GM12892 (cell line): Measurements from ENCODE around the gene CLCNKA.
"Not testable (repeated sequence)": the region's sequence is repeated elsewhere in the genome, so short reads cannot be mapped to it uniquely, and the experiment has no call there.

Experiments used
- DNase-seq: peaks from one replicate; pipeline ENCODE4 v3.0.0; 2011; ENCODE audit not compliant: insufficient read length
- FAIRE-seq: peaks from 2 replicates; lab custom pipeline; 2011; peaks lifted over from hg19 to GRCh38; lab: Jason Lieb, UNC
- POLR2A ChIP-seq: IDR thresholded peaks from 2 replicates; pipeline ENCODE4 v1.6.1; 2011; ENCODE audit warnings: low read depth, low read length, control low read depth
- POLR2AphosphoS5 ChIP-seq: IDR thresholded peaks from 2 replicates; pipeline ENCODE4 v1.6.1; 2011; ENCODE audit warnings: low read depth, low read length, control low read depth
- TAF1 ChIP-seq: IDR thresholded peaks from 2 replicates; pipeline ENCODE4 v1.6.1; 2011; ENCODE audit warnings: low read depth, mild to moderate bottlenecking, control low read depth, low read length, borderline replicate concordance

CLCNKA gene

DNA sequence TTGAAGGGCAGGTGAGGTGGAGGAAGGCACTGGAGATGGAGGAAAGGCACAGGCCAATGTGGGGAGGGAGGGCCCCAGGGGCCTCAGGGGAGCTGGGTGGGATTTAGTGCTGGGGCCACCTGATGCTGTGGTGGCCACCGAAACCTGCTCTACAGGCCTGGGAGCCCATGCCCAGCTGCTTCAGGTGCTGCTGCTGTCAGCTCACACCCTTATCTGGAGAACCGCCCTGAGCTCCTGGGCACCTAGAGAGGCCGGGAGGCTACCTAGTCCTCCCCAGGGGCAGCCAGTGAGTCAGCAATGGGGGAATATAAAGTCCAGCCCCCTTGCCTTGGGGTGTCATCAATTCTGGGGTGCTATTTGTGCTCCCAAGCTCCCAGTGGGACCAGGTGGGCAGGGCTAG is 39.4 kb downstream of the CLCNKA start:
- TF ChIP-seq TAF1: no peak
- no peak for TF ChIP-seq POLR2A
- no peak for TF ChIP-seq POLR2AphosphoS5
- FAIRE-seq (no peak), DNase-seq (no peak)

DNA sequence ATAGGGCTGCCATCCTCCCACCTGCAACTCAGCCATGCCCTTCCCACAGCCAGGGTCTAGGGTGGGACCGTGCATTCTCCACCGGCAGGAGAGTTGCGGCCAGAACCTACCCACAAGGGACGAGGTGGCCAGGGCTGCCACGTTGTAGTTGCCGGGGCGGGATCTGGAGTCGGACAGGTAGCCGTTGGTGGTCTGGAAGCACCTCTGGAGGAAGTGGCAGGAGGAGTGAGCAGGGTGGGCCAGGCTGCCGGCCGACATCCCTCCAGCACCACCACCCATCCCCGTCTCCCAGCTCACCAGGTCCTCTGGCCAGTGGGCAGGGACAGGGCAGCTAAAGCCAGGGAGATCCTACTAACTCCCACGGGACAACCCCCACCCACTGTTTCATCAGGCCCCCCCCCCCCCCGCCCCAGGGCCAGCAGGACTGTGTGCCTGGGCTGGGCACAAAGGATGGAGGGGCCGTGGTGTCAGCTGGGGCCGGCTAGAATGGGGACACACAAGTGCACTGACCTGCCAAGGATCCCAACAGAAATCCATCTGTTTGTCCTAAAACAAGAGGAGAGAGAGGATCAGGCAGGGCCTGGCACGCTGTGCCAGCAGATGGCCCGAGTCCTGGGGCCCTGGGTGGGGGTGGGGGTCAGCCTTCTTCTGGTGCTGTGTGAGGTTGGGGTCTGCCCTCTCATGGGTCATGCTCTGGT is 40.3 kb downstream of the CLCNKA start:
- not testable (repeated sequence) for DNase-seq, FAIRE-seq

DNA sequence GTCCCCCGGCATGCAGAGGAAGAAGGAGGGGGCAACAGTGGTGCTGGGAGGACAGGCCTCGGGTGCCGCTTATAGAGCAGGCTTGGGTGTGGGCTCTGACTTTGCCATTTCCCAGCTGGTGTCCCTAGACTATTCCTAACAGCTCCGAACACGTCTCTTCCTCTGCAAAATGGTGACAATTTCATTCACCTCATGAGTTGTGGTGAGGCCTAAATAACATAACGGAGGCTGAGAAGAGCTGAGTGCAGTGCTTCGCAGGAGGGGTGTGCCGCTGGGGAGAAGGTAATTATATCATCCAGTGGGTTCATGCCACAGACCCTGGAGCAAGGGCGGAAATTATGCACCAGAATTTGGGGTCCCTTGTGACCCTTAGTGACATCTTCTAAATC is 40.8 kb downstream of the CLCNKA start:
- DNase-seq, FAIRE-seq: not testable (repeated sequence)

DNA sequence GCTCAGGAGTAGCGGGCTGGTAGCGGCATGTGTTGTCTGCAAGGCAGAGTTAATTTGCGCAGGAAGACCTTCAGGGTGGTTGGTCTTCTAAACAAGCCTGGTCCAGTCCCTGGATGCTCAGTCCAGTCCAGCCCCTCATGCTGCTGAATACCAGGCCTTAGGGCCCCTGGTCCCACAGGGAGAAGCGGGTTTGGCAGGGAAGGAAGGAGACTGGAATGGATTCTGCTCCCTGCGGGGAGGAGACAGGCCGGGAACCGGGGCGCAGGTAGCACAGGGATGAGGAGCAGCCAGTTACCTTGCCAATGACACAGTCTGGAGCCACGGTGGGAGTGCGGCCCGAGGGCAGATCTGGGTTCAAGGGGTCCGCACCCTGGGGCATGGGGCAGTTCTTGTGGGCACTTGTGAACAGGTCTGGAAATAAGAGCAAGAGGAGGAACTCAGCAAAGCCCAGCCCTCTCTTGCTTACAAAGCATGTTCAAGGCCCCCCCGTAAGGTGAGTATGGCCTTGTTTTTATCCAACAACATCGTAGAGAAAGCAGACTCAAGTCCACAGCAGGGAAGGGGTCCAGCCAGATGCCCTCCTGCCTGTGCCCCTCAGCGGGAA is 41.5 kb downstream of the CLCNKA start:
- DNase-seq (no peak), FAIRE-seq (no peak)
- TF ChIP-seq POLR2A: no peak
- TF ChIP-seq POLR2AphosphoS5: no peak
- TF ChIP-seq TAF1: no peak

DNA sequence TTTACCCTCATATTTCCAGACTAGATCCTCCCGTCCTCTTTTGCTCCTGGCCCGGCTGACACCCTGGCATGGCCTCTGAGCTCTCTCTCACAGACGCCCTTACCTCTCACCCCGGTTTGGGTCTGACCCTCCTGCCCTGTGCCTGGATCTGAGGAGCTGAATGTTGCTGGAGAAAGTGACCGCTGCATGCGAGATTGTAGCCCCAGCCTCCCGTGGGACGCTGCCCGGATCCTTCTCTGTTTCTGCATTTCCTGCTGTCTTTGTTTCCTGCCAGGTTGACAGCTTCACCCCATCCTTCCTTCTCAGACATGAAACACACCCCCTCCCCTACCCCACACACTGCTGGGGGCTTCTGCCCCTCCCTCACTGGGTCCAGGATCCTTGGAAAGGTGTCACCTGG is 42.1 kb downstream of the CLCNKA start:
- DNase-seq: no peak
- TF ChIP-seq POLR2A: no peak
- TF ChIP-seq POLR2AphosphoS5: no peak
- TF ChIP-seq TAF1: no peak
- no peak for FAIRE-seq

DNA sequence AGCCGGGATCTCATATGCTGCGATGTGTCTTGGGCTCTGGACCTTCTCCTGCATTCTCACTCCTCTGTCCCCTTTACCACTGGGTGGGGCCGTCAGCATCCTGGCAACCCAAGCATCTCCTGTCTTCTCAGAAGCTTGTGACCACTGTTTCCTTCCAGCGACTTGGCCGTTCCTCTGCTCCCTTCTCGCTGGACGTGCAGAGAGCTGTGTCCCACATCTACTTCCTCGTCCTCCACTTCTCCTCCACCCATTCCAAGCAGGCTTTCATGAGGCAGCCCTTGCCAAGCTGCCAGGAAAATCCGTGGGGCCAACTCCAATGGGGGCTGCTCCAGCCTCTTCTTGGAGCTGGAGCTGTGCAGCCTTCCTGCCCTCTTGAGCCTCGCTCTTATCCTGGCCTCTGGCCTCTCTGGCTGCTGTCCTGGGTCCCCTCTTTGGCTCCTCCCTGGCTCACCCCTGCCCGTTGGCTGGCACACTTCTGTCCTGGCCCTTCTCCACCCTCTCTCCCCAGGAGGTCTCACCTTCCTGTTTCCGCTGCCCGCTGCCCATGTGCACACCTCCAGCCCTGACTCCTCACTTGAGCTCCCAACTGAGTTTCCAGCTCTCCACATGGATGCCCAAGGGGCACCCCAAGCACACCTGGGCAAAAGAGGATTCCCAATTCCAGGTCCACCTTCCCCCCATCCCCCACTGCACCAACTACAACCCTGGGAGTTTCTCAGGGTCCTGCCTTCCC is 42.9 kb downstream of the CLCNKA start:
- TF ChIP-seq TAF1 (no peak), POLR2AphosphoS5 (no peak), POLR2A (no peak)
- DNase-seq: no peak
- no peak for FAIRE-seq

DNA sequence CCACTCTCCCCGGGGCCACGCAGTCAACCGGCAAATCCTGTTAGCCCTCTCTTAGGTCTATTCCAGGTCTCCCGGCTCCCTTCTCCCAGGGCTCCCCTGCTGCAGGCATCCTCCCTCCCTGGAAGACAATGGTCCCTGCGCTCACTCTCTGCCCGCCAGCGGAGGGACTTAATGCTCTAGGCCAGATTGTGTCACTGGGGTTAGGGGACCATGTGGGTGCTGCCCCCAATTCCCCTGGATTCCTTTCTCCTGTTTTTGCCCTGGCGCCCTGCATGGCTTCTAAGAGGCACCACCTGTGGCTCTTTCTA is 43.4 kb downstream of the CLCNKA start:
- no peak for FAIRE-seq

DNA sequence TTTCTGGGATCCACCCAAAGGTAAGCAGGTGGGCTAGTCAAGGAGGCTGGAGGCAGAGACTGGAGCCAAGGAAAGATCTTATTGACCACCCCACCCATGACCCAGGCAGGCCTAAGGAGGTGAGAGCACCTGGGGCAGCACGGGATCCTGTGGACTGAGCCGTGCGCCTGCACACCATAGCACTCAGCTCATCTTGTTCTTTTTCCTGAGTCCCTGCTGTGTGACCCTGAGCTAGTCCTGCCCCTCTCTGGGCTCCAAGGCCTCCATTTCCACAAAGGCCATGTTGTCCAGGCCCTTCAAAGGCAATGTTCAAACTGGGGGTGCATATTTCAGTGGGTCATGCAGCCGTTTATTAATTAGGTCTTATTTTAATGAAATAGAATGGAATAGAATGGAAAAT is 44.4 kb downstream of the CLCNKA start:
- FAIRE-seq: no peak
- no peak for DNase-seq
- TF ChIP-seq POLR2AphosphoS5: no peak
- TF ChIP-seq TAF1: no peak
- no peak for TF ChIP-seq POLR2A

More for the DNA sequence above, 43.4 kb downstream of the CLCNKA start:
- TF ChIP-seq TAF1: no peak
- no peak for TF ChIP-seq POLR2AphosphoS5
- TF ChIP-seq POLR2A: no peak
- no peak for DNase-seq

DNA sequence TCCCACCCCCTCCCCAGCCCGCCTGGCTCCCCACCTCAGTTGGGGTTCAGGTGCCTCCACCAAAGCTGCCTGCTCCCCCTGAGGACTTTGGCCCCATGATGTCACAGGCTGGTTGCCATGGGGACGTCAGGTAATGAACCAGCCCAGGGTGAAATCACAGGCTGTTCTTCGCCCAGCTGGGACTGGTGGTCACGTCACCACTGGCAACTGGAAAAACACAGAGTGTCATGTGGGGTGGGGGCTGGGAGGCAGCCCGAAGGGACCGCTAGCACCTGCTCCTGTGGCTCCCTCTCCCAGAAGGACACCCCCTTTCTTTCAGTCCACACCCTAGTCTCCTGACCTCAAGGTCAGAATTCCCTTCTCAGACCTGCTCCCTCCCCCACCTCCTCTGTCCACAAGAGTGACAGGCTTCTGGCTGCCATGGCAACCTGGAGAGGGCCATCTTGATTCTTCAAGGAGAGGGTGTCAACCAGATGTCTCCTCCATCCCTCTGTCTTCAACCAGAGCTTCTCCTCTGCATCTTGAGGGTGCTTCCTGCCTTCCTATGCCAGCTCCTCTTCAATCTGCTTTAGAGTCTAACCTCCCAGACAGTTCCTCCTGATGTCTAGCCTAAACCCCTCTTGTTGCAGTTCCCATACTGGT is 45.4 kb downstream of the CLCNKA start:
- DNase-seq: no peak
- TF ChIP-seq POLR2A: no peak
- TF ChIP-seq POLR2AphosphoS5: no peak
- TF ChIP-seq TAF1: no peak

DNA sequence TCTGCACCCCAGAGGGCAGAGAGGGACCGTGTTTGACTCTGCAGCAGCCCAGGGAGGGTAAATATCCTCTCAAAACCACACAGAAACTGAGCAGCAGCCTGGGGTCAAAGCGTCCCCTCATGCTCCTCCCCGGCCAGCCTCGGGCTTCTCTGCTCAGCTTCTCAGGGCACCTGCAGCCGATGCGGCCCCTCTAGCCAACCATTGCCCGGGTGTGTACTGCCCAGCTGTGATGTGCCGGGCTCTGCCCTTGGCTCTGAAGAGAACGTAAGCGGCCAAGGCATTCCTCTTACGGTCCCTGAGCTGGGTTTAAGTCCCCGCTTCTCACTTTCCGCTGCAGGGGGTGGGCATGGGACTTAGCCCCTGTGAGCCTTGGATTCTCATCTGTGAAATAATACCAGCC is 46.1 kb downstream of the CLCNKA start:
- FAIRE-seq (no peak), DNase-seq (no peak)
- TF ChIP-seq POLR2AphosphoS5: no peak
- TF ChIP-seq TAF1: no peak
- no peak for TF ChIP-seq POLR2A

More for the DNA sequence above, 45.4 kb downstream of the CLCNKA start:
- FAIRE-seq: no peak

DNA sequence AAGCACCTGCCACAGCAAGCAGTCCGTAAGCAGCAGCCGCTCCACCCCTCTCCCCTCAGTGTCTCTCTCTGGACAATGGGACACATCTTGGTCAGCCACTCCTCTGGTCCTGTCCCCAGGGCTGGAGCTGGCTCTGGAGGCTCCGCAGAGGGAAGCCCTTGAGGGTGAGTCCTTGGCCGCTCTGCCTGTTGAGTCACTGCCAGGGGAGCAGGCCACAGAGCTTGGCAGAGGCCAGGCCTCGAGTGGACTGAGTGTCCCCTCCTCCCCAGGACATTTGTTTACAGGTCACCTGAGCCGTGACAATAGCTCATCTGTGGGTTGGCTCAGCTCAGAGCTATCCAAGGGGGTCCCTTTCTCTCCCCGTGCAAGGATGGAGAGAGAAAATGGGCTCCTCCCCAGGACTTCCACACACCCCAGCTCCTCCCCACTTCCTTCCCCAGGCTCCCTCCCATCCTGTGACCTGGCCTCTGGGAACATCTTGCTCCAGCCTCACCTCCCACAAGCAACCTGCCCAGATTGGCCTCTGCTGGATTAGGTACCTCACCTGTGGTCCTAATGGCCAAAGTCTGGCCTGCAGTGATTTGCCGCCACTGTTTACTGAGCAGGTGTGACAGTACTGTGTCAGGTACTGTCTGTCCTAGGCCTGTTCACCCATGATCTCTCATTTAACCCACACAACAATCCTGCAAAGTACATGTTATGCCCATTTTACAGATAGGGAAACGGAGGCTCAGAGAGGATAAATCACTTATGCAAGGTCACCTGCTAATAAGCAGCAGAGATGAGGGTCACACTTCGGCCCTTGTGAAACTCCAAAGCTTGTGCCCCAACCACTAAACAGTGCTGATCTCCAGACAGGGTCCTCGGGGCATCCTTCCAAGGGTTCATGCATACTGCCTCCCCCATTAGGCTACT is 46.8 kb downstream of the CLCNKA start:
- FAIRE-seq (no peak), DNase-seq (no peak)
- TF ChIP-seq POLR2A: no peak
- no peak for TF ChIP-seq TAF1

DNA sequence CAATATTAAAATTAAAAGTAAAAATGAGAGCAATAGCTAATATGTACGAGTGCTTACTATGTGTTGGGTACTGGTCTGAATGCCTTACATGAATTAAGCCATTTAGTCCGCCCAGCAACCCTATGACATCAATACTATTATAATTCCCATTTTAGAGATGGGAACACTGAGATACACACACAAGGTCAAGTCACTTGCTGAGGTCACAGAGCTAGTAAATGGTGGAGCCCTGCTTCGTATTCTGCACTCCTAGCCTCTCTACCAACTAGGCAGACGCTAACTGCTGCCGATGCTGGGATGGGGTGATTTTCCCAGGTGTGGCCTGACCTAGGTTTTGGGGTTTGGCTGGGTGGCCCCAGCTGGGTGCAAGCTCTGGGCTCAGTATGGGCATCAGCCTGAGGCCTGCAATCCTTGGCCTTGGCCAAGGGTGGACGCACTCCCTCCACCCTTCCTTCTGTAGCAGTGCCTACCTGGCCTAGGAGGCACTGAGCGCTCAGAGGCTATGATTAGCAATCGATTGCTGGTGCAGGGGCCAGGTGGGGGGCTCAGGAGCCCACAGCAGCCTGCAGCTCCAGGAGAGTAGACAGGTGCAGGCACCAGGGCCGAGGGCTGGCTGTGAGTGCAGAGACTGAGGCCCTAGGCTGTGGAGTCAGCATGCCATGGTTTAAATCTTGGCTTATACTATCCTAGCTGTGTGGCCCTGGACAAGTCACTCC is 49.0 kb downstream of the CLCNKA start:
- TF ChIP-seq TAF1 (no peak), POLR2AphosphoS5 (no peak), POLR2A (no peak)
- no peak for FAIRE-seq
- no peak for DNase-seq

DNA sequence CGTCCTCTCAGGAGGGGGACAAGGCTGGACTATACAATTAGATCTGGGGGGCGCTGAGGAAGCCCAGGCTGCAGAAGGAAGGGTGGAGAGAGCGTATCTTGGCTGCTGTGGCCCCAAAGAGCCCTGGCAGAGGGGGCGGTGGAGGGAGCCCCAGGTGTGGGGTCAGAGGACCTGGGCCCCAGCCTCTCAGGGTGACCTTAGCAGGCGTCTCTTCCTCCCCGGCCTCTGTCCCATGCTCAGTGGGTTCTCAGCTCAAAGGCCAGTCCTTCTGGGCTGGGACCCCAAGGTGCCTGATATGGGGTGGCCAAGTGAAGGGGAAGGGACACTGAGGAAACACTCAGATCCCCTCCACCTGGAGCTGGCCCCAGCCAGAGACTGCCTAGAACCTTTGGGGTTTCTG is 49.8 kb downstream of the CLCNKA start:
- TF ChIP-seq POLR2A (no peak), POLR2AphosphoS5 (no peak), TAF1 (no peak)
- FAIRE-seq (no peak), DNase-seq (no peak)
